Myocyte (in vitro differentiated cells): ENCODE measurements around the gene LSM3. TPM values are rescaled to one million over a fixed set of nuclear protein-coding genes. Genes with fewer than 3 reads are reported as not detected.
"Not testable (repeated sequence)": the region's sequence is repeated elsewhere in the genome, so short reads cannot be mapped to it uniquely, and the experiment has no call there.

Experiments
- DNase-seq: peaks from one replicate; pipeline ENCODE4 v3.0.0-alpha.2; 2012; ENCODE audit warnings: low read depth
- total RNA-seq: library from RNA; depleted of rRNA; stranded (reverse); fragments of >200 nt; gene quantifications from 2 replicates; pipeline ENCODE4 v1.2.3, GENCODE V29; 2014

LSM3 gene
- total RNA-seq, 1 donor from 2014 or later = 11.4 TPM

DNA sequence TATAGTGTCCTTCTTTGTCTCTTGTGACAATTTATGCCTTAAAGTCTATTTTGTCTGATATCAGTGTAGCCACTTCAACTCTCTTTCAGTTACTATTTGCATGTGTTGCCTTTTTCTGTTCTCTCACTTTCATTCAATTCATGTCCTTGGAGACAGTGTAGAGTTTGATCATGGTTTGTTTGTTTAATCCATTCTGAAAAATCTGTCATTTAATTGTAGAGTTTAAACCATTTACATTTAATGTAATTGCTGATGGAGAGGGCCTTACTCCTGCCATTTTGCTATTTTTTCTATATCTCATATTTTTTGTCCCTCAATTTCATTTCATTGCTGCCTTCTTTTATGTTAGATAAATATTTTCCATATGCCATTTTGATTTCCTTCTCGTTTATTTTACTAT, 42.3 kb downstream of the LSM3 start:
- DNase-seq = no peak

DNA sequence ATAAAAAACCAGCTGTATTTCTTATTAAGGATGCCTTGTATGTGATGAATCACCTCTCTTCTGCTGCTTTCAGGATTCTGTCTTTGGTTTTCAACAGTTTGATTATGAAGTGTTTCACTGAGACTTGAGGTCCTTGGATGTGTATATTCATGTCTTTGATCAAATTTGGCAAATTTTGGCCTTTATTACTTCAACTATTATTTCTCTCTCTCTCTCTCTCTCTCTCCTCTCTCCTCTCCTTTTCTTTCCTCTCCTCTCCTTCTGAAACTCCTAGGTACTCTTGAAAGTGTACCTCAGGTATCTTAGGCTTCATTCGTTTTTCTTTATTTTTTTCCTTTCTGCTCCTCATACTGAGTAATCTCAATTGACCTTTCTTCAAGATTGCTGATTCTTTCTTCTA, 43.3 kb downstream of the LSM3 start:
- no peak for DNase-seq

DNA sequence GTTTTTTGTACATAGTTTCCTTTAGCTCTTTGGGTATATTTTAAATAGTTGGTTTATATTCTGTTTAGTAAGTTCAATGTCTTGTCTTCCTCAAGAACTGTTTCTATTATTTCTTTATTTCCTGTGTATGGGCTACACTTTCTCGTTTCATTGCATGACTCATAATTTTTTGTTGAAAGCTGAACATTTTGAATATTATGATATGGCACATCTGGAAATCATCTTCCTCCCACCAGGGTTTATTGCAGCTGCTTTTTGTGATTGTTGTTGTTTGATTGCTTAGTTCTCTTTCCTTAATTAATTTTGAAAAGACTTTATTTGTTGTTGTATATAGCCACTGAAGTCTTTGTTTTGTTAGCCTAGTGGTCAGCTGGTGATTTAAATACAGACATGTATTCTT, 43.8 kb downstream of the LSM3 start:
- DNase-seq = no peak

DNA sequence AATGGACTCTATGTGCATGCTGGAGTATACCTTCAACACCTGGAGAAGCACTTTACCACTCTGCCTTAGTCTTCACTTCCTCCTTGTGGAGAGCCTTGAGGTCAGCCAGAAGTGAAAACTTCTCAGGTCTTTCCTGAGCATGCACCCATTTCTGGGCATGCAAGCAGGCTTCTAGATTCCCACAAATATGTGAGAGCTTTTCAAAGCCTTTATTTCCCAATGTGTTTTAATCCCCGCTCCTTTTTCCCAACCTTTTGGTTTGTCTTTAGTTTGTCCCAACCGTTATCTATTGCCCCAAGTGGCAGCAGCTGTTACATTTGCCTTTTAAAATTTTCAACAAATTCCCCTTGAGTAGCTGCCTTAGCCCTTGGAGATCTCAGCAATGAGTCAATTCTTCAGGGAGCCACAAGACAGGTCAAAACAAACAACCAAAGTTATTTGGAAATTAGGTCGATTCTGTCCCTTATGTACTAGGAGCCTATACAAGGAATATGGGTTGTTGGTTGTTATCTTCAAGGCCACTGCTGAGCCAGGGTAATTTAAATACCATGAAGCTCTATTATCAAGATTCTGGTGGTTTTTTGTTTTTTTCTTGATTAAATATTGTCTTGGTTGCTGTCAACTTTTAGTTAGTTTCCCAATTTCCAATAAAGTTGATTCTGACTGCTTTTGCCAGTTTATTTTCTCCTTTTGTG, 44.4 kb downstream of the LSM3 start:
- peak; percentile 44 for DNase-seq

DNA sequence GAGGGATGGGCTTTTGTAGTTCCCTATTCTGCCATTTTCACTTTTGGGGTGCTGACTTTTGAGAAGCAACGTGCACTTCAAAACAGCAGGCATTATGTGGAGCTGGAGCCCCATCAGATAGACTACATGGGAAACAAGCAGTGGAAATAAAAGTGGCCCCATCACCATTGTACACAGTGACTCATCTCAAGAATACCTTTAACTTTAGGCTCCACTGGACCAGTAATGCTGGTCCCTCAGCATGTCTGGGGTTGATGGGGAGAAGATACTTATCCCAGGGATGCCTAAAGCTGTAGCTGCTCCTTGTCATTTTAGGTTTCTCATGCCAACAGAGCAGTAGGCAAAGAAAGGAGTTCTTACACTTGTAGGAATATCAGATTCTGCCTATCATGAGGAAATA, 45.0 kb downstream of the LSM3 start:
- no peak for DNase-seq

DNA sequence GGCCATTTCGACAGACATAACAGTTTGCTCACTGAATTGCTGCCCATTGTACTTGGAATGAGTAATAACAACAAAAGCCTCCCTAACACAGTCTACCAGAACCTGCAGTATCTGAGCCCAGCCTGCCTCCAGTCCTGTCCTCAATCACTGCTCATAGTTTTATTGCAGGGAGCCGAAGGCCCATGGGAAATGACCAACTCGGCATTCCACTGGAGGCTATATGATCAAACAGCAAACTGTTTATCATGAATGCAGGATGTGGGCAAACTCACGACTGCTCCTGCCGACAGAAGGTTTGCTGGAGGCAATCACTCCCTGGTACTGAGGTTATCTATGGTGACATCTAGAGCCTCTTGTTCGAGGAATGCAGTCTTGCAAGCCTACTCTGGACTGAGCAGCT, 46.3 kb downstream of the LSM3 start:
- DNase-seq = no peak

DNA sequence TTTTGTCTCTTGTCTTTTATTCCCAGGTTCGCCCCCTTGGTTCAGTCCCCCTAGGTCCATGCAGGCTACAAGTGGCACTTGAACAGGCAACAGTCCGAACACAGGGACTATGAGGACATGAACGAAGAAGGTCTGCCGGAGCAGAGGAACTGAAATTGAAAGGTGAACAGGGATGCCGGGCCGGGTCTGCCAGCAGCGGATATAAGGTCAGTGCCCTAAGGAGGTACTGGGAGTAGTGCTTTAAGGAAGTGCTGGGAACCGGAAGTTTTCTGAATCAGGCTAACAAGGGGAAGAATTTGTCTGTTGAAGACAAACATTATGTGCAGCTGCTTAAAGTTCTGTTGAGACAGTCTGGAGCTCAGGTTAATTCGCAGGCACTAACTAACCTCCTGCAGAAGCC, 46.8 kb downstream of the LSM3 start:
- DNase-seq = no peak

DNA sequence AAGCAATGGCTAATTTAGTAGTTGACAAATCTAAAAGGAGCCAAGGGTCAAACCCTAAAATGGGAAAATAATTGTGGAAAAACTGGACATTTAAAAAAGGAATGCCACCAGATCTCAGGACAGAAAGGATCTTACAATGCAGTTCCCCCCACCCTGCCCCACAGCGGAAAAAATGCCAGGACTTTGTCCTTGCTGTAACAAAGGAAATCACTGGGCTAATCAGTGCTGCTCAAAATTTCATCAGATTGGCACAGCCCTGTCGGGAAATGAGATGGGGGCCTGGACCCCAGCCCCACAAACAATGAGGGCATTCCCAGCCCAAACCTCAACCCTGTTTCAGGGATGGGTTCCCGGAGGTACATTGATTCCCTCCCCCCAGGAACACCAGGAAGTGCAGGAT, 47.7 kb downstream of the LSM3 start:
- not testable (repeated sequence) for DNase-seq

DNA sequence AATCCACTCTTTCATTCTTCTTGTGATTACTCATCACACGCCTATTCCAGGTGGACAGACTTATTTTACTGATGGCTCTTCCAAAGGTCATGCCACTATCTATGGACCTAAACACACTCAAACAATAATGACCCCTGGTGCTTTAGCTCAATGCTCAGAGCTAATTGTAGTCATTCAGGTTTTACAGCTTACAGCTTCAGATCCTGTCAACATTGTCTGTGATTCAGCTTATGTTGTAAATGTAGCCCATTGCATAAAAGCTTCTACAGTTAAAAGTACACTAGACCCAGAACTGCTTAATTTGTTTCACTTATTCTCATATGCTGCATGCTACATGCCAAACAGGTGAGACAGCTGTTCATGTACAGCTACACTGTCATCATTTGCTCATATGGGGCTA, 49.2 kb downstream of the LSM3 start:
- DNase-seq = no peak

DNA sequence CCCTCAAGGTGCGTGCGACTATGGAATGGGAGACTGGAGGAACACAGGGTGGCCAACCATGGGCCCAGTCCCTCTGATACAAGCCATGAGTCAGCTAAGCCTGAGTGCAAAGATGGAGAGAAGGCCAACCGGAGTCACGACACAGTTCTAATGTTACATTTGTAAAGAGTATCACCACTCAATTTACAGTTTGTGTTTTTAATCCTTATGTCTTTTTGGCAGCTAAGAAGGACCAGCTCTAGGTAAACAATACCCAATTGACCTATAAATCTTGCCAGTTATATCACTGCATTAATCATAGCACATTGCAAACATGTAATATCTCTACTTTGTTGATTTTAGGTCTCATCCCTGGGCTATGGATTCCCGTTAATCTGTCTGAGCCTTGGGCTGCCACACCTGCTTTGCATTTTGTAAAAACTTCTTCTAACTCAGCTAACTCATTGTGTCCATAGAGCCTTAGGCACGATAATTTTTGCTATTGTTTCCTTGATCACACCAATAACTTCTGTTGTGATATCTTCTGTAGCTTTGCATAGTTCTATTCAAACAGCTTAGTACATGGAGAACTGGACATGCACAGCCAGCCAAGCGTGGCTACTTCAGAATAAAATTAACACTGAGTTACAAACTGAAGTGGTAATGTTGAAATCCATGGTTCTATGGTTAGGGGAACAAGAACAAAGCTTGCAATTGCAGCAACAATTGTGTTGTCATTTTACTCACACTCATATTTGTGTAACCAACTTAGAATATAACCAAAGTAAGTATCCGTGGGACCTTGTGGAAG, 50.3 kb downstream of the LSM3 start:
- DNase-seq = no peak

DNA sequence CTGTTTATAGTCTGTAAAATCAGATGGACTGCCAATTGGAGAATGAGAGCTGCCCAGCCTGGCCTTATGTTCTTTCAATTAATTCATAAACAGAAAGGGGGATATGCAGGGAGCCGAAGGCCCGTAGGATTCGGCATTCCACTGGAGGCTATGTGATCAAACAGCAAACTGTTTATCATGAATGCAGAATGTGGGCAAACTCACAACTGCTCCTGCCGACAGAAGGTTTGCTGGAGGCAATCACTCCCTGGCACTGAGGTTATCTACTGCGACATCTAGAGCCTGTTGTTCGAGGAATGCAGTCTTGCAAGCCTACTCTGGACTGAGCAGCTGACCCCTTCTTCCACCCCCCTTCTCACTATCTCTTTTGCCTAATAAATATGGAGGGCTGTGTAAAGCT, 51.1 kb downstream of the LSM3 start:
- not testable (repeated sequence) for DNase-seq

DNA sequence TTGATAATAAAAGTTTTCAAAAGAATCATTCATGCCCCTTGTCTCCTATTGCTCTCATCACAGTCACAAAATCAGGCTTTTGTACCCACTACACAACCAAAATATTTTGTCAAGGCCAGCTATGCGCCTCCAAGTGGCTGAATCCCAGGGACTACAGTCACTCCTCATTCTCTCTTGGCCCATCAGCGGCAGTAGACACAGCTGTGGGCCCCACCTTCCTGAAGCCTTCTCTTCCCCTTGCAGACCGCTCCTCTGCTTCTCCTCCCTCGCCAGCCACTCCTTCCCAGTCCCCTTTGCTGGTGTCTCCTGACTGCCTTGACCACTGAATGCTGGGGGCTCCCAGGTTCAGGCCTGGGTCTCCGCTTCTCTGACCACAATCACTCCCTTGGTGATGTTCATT, 52.1 kb downstream of the LSM3 start:
- no peak for DNase-seq

DNA sequence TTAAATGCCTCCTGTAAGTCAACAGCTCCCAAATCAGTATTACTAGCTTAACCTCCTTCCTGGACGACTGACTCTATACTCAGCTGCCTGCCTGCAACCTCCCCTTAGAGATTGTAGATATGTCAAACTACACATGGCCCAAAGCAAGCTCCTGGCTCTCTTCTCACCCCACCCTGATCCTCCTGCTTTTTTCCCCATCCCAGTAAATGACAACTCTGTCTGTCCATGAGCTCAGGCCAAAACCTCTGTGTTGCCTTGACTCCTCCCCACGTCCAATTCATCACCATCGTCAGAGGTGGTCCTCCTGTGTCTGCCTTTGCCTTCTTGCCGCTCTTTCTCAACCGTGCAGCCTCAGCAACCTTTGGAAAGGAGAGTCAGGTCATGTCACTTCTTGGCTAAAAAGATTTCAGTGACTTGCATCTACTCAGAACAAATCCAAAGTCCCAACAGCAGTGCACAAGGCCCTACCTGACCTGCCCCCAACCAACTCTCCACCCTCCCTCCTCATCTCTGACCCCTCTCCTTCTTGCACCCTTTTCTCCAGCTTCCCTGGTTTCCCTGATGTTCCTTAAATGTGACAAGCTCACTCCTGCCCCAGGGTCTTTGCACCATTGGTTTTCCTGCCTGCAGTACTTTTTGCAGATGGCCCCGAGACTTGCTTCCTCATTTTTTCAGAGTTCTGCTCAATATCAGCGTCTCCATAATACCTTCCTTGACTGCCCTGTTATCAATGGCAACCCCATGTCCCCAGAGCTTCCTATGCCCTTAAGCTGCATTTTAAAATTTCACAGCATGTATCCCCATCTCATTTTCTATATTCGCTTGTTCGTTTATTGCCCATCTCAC, 52.8 kb downstream of the LSM3 start:
- DNase-seq = no peak

DNA sequence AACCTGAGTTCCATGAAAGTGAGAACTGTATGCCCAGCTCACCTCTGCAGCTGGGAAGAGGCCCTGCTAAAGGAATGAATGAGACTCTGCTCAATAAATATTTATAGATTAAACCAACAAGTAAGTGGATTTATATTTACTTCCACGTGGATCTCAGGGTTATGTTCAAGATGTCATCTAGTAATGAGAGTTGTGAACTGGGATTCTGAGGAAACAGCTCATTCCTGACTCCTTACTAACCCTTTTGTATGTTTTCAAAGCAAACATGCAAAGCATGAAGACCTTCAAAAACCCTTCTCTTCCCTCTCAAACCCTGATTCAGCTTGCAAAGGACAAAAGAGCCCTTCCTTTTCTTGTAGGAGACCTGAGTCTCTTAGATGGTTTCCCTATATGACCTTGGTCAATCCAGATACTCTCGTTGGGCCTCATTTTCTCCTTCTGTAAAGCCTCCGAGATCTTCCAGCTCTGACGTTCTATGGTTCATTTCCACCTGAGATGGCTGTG, 53.4 kb downstream of the LSM3 start:
- no peak for DNase-seq

DNA sequence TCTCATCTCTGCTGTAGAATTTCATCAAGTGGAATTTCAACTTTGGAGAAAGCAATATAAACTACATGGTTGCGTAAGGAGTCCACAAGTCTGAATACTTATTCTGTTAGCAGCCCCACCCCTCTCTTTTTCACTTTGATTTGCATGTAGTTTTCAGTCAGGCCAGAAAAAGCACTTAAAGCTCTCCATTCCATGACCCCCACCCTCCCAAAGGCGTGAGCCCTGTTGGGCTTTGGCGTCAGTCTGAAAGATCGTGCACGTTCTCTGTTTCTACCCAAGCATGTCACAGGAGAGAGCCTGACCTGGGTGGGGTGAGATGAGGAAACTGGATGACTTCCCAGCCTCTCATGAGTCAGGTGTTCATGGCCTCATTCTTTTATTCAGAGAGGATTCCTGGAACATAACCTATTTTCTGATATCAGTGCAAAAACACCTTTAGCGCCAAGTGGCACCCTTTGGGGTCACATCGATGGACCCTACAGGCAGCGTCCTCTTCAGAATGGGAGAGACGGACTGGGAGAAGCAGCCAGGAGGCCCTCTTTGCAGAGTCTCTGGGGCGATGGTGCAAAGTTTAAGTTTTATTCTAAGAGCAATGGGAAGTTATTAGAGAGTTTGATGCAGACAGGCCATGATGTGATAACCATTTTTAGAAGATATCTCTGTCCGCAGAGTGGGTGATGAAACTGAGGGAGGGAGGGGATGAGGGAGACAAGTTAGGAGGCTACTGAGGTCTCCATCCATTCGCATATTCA, 55.8 kb downstream of the LSM3 start:
- no peak for DNase-seq

DNA sequence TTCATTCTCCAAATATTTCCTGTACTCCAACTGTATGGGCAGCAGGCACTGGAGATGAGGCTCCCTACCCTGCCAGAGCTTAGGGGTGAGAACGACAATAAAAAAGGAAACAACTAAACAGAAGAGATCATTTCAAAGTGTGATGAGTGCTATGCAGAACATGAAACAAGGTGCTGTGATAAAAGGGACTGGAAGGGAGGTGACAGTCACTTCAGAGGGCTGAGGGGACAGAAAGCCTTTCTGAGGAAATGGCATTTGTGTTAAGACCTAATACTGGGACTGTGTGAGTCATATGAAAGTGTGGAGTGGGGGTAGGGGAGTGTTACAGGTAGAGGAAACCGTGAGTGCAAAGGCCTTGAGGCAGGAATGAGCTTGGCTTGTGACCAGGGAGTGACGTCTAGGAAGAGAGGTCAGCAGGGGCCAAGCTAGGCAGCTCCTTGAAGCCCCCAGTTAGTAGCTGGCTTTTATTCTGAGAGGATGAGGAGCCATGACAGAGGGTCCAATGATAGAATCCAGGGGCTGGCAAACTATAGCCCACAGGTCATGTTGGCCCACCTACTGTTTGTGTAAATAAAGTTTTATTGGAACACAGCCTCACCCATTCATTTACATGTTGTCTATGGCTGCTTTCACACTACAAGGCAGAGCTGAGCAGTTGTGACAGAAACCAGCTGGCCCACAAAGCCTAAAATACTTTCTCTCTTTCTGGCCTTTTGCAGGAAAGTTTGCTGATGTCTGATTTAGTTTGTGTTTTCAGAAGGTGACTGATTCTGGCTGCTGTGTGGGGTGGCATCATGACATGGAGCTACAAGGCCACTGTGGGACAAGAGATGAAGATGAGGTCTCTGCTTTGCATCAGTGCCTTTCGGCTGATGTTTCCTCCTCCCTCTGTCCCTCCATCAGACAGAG, 56.6 kb downstream of the LSM3 start:
- no peak for DNase-seq

DNA sequence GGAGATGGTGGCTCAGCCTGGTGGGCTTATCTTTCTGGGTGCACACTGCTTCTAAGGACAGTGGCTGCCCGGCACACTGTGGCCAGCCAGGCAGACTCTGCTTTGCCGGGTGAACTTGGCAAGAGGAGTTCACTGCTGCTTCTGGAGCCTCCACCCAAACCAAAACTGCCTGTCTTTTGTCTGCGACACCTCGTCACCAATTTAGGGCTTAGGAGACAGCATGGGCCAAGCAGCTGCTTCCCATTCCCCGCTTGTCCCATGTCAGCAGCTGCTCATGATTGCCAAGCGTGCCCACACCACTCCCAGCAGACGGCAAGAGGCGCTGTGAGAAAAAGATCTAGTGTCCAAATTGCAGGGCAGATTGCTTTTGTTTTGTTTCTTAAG, 57.3 kb downstream of the LSM3 start:
- DNase-seq = peak; percentile 94

DNA sequence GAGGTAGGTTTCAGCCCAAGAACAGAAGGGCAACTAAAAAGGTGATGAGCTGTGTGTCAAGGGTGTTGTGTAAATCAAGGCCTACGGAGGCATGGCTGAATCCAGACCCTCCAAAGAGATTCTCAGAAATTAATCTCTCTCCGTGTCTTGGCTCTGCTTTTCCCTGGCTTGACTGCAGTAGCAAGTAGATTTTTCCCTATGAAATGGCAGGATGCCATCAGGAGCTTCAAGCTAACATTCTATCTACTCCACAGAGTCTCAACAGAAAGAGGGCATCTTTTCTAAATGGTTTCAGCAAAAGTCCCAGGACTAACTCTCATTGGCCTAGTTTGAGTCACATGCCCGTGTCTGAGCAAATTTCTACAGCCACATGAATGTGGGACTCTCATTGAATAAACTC, 58.3 kb downstream of the LSM3 start:
- no peak for DNase-seq

DNA sequence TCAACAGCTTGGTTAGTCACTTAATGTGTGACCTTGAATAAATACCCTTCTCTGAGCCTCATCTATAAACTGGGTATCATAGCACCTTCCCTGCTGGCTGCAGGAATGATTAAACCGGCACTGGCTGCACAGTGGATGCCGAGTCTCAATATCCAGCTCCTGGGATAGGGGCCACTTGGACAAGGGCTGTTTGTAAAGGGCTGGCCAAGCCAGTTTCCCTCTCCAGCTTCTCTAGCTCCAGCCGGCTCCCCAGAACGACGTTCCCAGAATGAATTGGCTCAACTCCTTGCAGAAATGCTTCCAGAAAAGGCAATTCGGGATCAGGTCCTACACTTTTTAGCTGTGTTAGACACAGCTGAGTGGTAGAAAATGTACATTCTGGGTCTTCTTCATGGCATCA, 58.8 kb downstream of the LSM3 start:
- no peak for DNase-seq

DNA sequence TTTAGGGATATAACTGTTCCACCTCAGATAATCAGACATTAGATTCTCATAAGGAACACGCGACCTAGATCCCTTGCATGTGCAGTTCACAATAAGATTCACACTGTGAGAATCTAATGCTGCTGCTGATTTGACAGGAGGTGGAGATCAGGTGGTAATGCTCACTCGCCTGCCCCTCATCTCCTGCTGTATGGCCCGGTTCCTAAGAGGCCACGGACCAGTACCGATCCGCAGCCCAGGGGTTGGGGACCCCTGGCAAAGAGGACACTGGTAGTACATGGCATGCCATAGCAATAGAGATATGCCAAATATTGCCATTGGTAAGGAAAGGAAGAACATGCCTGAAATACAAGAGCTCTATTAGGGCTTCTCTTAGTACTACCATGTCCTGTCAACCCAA, 59.7 kb downstream of the LSM3 start:
- DNase-seq = no peak
